GM21381 (cell line): ENCODE measurements around the gene VIP.
"Not testable (repeated sequence)": the region's sequence is repeated elsewhere in the genome, so short reads cannot be mapped to it uniquely, and the experiment has no call there.

Experiments used
- ATAC-seq: cut with Tn5 transposase; IDR thresholded peaks from one replicate; pipeline ENCODE4 v1.9.1; 2021; ENCODE audit warnings: mild to moderate bottlenecking, moderate library complexity; ENCODE audit not compliant: unreplicated experiment

The VIP gene

DNA sequence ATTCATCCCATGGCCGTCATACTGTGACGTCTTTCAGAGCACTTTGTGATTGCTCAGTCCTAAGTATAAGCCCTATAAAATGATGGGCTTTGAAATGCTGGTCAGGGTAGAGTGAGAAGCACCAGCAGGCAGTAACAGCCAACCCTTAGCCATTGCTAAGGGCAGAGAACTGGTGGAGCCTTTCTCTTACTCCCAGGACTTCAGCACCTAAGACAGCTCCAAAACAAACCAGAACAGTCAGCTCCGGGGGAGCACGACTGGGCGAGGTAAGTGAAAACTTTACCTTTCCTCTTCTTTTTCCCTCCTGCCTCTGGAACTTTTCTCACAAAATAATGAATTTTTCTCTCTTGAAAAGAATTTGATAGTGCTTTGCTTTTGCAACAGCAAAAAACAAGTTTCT lies at the start of gene VIP:
Gene VIP (plus strand): TSS at position 104 of the 400 bp plus-strand sequence. CDS start 1,381 bp downstream, outside the sequence.
- no peak for ATAC-seq

GRCh38 chr6:152701081-152701862 lies 49.3 kb upstream of the VIP start:
- ATAC-seq = no peak

DNA sequence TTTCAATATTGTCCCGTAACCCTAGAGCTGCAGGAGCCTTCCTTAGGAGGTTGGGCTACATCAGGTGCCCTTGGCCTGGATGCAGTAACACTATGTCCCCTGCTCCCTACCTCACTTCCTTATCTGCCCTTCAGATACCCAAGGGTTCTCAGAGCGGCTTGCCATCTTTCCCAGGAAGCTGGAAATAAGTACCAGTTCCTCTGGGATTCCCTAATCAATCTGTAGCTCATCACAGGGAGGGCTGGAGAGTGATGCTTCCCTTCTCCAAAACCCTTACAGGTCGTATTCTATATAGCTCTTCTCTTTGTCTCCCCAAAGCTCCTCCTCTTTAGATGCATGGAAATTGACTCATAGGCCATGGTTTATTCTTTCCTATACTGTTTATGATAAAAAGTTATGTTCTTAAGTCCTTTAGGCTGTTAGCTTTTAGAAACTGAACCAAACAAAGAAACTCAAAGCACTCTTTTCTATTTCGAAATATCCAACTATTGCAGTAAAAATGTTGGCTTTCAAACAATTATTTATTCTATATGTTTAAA lies 48.7 kb upstream of the VIP start:
- ATAC-seq = no peak

GRCh38 chr6:152703750-152704149 lies 46.8 kb upstream of the VIP start:
- not testable (repeated sequence) for ATAC-seq

DNA sequence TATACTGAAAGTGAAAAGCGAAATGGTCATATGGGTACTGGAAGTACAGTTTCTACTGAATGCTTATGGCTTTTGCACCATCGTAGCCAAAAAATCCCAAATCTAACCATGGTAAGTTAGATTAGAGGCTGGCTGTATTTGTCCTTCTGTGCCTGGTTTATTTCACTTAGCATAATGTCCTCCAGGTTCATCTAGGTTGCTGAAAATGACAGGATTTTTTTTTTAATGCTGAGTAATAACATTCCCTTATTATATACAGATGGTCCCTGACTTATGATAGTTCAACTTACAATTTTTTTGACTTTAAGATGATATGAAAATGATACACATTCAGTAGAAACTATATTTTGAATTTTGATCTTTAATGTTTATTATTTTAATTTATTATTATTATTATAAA lies 45.3 kb upstream of the VIP start:
- no peak for ATAC-seq

- no peak for ATAC-seq
These were observed 34.3 kb upstream of the VIP start for GRCh38 chr6:152716322-152716721.

DNA sequence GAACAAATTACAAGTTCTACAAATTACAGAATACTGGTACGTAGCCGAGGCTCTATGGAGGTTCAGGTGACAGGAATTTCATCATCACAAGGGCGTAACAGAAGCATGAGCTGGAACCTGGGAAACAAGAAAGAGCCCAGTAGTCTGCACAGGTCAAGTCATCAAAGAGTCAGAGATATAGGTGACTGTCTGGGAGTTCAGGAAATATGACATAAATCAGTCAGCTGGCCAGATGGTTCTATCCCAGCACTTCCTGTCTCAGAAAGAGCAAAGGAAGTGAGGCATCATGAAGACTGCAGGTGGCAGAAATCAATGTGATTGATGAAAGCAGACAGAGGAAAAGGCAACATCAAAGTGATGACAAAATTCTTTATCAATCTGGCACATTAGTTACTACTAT lies 29.6 kb upstream of the VIP start:
- no peak for ATAC-seq

DNA sequence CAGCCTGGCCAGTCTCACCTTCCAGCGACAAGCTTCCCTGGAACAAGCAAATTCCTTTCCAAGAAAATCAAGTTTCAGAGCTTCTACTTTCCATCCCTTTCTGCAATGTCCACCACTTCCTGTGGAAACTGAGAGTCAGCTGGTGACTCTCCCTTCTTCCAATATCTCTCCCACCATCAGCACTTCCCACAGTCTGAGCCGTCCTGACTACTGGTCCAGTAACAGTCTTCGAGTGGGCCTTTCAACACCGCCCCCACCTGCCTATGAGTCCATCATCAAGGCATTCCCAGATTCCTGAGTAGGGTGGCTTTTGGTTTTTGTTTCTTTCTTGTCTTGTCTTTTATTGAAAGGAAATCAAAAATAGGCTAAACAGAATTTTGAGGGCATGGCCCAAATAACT lies 28.6 kb upstream of the VIP start:
- ATAC-seq = no peak

DNA sequence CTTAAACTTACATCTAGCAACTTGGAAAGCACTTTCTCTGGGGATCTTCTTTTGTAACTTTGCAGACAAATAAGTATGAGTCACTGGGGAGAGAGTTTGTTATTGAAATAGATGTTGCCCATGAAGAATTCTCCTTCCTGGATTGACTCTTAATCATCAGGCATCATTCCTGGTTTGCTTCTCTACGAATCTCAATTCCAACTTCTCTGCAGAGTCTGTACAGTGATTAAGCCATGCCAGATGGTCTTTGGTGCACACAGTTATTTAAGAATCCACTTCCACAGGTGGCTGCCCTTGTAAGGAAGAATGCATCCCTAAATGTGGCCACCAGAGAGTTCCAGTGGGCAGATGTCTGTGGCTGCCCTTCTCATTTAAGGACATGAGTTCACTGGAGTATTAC lies 27.2 kb upstream of the VIP start:
- no peak for ATAC-seq

GRCh38 chr6:152726313-152726712 lies 24.3 kb upstream of the VIP start:
- no peak for ATAC-seq

GRCh38 chr6:152727507-152727906 lies 23.1 kb upstream of the VIP start:
- ATAC-seq = no peak

- ATAC-seq = no peak
These were observed 16.0 kb upstream of the VIP start for GRCh38 chr6:152734630-152735029.

DNA sequence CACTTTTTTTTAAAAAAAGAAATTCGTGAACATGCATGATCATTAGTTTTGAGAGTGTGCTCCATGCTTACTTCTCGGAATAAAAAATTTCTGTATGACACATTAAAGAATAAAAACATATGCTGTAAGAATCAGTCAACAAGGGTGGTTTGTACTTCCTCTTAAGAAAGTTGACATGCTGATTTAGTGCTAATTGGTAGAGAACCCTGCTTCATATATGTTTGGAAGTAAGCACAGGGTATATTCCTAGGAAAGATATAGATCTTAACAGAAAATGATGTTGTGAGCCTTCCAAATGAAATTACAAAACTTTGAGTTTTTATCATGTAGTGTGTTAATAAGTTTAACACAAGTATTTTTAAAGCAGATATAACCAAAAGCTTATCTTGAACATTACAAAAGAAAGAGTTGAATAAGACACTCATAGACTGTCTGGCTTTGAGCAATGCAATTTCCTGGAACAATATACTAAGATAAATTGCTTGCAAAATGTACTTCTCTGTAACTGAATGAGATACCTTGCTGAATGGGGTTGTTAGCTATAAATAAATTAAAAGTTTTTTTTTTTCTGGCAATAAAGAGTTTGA lies 13.8 kb upstream of the VIP start:
- ATAC-seq = no peak

GRCh38 chr6:152745509-152746171 lies 5.0 kb upstream of the VIP start:
- no peak for ATAC-seq

DNA sequence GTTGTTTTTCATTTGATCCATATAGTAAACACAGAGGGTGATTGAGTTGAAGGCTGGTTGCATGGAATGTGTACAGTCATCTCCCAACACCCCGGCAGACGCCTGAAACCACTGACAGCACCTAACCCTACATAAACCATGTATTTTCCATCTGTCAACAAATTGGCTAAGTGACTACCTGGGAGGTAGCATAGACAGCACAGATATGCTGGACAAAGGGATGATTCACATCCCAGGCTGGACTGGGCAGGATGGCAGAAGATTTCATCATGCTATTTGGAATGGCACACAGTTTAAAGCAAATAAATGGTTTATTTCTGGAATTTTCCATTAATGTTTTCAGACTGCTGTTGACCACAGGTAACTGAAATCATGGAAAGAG lies 4.4 kb upstream of the VIP start:
- ATAC-seq = no peak

DNA sequence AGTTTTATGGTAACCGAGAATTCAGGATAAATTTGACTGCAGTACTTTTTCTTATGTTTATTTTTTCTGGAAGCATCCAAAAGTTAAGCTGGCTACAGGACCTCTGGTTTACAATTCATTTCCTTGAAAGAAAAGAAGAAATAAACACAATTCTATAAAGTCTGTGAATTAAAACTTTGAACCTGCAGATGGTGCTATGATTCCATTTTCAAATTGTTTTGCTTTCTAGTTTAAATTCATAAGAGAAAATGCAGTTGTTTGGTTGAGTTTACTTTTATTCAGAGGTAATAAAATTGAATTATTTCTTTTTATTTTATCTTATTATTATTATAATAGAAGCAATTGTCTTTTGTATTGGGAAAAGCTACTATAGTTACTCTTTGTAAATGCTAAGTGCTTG lies 1.8 kb upstream of the VIP start:
- no peak for ATAC-seq

GRCh38 chr6:152749336-152749735 lies 1.3 kb upstream of the VIP start:
- ATAC-seq = no peak

- ATAC-seq = no peak
These were observed 14.7 kb downstream of the VIP start for GRCh38 chr6:152765331-152765730.

DNA sequence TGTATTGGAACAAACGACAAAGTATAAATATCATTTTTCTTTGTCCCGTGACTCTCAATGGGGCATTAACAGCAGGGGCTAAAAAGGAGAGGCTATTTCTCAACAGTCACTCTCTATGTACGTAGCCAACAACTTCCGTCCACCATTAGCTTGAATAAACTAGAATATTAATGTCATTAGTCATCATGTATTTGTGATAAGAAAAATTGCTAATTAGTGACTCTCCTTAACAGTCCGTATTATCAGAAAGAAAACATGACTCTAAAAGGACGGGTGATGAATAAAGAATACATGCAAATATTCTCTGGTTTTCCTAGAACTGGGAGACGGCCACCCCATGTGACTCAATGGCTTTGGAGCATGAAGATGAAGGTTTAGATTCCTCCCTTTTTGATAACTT lies 18.6 kb downstream of the VIP start:
- ATAC-seq = no peak

GRCh38 chr6:152769993-152770392 lies 19.4 kb downstream of the VIP start:
- ATAC-seq = no peak

GRCh38 chr6:152771061-152771687 lies 20.6 kb downstream of the VIP start:
- no peak for ATAC-seq
